NCI-H2171 (cell line): ENCODE results near the gene FRMD4A.

Experiments
- DNase-seq: peaks from one replicate; lab custom pipeline; 2025; lab: John Stamatoyannopoulos, UW

The FRMD4A gene

DNA sequence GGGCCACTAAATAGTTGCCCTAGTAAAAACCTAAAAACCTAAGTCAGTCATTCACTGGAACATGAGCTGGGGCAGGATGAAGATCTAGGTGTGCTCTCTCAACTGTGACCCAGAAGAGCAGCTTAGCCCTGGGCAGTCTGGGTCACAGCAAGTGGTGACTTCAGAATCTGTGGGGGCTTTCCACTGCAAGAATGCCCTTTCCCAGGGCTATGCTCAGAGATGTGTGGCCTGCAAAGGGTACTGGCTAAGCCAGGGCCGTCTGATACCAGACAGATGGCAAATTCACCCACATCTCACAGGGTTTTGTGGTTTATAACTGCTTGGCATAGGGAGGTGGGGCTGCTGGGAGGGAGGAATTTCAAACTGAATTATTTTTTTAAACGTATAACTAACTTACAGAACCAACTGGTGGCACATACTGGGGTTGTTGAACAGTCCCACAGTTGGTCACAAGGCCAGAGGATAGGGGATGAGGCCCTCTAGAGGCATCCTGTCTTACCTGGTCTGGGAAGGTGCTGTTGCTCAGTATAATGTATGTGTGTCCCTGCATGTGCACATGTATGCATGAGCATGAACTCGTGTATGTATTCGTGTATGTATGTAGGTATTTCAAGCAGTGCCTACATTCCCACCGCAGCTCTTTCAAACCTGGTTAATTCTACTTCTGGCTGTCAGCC, 680.7 kb downstream of the FRMD4A start:
- no peak for DNase-seq

DNA sequence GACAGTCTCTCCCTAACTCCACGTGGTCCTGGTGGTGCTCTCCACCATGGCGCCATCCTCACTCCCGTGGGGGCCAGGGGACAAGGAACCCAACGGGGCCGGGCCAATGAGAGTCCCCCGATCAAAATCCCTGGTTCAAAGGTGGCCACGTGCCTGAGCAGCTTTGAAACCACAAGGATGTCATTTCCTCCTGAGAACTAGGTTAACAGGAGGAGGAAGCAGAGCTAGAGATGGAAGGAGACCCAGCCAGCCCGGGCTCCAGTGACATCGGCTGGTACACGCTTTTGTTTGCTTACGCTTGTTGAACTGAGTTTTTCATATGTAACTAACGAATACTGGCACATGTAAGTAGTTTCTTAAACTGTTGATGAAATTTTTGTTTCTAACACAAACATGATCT, 682.3 kb downstream of the FRMD4A start:
- DNase-seq = no peak

DNA sequence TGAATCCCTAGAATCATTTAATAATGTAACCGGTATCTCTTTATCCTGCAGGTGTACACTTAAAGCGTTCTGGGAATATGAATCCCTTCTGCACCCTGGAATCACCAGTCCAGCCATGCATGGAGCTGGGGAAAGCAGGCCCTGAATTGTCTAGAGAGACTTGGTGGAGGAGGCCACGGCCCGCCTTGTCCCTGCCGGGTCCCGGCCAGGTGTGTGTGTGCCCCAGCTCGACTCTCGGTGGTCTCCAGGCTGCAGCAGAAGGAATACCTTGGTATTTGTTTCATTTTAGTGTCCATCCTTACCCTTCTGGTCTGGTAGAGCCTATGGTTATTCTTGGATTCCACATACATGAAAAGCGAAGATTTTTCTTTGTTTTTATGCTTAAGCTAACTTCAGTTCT, 685.9 kb downstream of the FRMD4A start:
- DNase-seq = no peak

DNA sequence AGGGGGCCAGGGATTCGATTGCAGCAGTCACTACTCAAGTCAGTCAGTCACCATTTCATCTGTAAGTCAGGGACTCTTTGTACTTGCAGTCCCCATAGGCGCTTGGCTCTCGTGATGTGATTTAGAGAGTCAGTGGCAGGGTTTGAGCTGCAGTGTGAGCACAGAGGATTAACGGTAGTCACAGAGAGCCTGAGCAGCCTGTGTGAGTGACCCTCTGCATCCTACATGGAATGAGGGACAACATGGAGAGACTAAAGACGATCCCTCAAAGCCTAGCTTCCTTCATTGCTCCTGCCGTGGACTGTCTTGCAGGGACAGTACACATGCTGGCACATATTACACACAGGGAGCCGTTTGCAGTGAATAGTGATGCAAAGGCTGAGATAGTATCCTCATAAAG, 687.7 kb downstream of the FRMD4A start:
- DNase-seq = no peak

DNA sequence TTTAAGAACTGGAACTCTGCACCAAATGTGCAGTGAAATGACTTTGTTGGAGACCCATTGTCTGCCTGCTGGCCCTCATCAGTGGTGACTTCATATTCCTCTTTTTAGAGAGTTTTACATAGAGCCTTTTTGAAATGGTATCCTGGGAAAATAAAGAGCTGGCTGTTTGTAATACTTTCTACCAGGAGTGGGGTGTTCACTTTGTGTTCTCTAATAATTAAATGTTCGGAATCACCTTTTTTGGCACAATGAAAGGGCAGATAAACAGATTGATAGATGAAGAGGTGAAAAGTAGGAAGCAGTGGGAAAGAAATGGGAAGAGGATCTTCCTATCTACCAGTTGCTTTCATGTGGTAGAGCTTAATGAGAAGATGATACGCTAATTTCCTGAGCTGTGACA, 688.4 kb downstream of the FRMD4A start:
- no peak for DNase-seq

DNA sequence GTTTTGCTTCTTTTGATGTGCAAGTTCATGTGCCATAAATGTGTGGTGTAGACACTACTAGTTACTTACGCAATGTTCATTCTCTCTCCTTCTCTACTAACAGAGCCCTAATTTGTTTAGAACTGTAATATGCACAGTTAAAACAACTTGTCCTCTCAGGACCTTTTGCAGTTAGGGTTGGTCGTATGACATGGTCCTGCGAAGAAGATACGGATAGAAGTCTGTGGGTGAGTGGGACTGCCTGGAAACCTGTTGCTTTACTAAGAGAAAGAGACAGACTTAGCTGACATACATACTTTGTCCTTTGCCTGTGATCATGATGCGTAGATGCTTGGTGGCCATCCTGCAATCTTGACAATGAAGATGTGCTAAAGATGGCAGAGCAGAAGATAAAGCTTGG, 692.8 kb downstream of the FRMD4A start:
- DNase-seq = no peak

DNA sequence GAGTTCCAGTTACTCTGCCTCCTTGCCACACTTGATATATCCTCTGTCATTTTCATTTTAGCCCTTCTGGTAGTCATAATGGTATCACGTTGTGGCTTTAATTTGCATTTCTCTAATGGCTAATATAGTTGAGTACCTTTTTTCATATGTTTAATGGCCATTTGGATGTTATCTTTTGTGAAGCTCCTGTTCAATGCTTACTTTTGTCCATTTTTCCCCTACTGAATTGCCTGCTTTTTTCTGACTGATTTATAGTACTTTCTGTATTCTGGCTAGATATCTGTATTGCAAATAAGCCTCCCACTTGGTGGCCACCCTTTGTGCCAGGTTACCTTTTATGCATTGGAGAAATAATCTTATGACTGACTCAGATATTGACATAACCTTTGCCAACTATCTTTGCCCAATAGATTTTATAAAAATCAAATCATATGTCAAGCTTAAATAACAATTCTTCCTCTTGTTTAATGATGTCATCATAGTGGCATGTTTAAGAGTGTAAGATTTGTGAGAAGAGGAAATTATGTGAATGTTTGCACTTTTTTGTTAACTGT, 693.3 kb downstream of the FRMD4A start:
- no peak for DNase-seq

DNA sequence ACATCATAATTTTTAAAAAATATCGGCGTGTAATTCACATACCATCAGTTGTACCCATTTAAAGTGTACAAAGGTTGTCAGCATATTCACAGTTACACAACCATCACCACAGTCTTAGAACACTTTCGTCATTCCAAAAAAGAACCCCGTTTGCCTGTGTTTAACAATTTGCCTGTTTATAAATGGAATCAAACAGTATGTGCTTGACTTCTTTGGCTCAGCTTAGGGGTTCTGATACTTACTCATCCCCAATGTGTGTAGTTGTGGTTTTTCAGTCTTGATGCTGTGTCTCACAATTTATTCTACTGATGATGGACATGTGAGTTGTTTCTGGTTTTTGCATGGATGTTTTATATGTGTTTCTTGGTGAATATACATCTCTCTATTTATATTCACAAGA, 693.9 kb downstream of the FRMD4A start:
- DNase-seq = no peak

DNA sequence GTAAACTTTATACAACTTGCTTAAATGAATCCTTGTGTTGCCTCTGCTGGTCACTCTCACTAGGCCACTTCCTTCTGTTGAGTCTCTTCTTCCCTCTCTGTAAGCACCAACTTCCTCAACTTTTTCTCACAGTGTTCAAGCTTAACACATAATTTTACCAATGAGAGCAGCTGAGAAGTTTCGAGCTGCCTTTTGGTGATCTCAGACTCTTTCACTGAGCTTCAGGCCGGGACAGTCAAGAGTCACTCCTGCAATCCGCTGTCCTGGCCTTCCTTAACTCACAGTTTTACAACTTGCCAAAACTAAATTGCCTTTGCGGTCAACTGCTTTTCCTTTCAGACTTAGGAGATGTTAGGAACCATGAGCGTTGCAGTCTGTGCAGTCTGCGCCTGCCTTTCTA, 696.5 kb downstream of the FRMD4A start:
- no peak for DNase-seq

DNA sequence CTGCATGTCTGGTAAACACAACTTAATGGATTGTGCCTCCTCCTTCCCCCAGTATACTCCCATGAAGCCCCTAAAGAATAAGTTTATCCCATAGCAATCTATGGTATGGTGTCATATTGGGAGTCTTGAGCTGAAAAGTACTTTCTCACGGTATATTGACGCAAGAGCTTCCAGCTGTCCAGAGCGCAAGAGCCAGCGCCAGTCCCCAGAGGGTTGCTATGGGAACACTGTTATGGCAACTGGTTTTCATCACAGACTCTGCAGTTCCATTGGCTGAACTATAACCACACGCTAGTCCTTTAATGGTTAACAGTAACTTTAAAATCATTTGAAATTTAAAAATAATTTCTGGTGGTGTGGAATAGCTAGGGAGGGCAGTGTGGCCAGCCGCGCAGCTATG, 697.0 kb downstream of the FRMD4A start:
- no peak for DNase-seq

DNA sequence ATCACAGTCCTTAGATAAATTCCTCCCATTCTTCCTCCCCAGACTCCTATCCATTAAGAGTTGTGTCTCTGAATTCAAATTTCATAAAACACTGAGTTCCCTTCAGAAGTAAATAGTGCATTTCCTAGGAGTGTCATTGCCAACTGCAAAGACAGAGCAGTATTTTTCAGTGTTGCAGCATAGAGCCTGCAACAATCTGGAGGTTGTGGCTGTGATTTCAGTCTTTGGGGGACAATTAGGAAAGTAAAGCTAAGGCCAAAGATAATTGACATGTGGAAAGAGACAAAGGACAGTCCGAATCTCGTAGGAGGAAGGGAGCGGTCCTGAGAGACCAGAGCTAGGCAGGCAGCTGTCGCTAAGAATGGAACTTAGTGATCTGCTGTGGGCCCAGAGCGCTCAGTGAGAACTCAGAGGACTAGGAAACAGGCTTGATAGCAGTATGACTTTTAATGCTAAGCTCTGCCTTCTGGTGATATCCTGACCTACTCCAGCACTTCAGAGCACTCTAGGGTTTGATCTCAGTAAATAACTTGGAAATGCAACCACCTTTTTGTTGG, 697.8 kb downstream of the FRMD4A start:
- no peak for DNase-seq

DNA sequence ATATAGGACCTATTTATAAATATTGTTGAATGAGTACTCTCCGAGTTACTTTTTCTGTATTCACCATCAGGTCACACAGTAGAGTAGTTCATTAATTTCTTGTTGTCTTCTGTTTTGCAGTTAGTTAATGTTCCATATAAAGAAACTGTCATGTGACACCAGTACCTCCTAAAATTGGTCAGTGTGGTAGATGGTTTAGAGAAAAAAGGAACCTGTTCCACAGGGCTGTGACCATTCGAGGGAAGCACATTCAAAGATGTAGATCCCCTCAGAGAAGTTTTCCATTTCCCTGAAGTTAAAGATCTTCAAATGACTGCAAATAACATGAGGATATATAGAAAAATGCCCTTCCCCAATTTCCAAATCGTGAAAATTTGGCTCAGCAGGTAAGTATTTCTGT, 698.3 kb downstream of the FRMD4A start:
- DNase-seq = no peak

DNA sequence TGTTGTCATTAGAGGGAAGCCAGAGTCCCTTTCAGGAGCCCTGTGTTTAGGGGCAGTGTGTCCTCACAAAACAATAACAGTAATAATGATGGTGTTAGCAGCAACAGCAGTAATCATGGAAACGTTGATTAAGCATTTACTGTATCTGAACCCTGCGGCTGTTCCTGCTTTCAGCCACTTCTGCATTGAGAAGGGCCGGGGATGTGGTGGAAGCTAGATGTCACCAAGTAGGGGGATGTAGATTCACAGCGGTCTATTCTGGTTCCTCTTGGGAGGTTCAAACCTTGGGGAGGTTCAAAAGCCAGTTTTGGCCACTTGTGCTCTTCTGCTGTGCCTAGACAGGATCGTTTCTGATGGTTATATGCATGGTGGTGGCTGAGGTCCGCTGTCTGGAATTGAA, 699.1 kb downstream of the FRMD4A start:
- DNase-seq = no peak

DNA sequence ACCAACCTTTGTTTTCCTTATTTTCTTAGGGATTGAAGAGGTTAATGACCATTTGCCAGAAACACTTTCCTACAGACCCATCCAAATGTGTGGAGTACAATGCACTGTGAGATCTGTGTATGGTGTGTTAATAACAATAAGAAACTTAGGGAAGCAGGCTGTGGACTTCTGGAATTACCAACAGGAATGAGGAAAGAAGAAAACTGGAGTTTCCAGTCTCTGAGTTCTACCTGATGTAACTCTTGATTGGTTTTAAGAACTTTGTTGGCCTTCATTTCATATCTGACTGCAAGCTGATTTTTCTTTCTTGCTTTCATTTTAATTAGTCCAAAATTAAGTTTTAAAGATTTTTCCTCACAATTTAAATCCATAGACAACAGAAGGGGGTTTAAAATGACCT, 700.5 kb downstream of the FRMD4A start:
- no peak for DNase-seq

DNA sequence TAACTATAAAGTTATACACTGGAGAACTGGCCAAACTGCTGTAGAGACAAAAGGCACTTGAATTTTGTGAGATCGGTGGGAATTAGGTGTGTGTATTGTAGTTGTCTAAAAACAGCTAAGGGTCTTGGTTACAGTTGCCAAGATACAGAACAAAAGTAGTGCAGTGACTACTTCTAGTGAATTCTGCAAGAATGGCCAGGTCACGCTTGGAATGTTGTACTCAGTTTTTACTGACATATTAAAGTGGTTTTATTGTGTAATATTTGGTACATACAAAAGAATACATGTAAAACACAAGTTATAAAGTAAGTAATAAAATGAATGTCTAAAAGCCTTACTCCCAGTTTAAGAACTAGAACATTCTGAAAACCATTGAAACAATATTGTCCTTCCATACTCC, 701.6 kb downstream of the FRMD4A start:
- no peak for DNase-seq

DNA sequence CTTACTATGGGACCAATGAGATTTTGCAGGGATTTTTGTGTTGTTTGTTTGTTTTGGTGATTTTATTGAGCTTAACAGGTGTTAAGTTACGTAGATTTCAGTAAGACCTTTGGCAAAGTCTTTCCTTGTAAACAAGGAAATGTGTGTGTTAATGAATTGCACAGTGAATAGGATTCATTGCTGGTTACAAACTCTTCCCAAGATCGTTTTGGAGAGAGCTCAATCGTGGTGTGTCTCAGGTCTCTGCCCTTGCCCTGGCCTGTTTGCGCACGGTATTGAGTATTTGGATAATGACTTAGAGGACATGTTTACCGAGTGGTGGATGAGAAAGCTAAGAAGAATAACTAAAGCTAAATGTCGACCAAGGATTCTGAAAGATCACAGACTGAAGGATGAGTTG, 702.1 kb downstream of the FRMD4A start:
- no peak for DNase-seq

DNA sequence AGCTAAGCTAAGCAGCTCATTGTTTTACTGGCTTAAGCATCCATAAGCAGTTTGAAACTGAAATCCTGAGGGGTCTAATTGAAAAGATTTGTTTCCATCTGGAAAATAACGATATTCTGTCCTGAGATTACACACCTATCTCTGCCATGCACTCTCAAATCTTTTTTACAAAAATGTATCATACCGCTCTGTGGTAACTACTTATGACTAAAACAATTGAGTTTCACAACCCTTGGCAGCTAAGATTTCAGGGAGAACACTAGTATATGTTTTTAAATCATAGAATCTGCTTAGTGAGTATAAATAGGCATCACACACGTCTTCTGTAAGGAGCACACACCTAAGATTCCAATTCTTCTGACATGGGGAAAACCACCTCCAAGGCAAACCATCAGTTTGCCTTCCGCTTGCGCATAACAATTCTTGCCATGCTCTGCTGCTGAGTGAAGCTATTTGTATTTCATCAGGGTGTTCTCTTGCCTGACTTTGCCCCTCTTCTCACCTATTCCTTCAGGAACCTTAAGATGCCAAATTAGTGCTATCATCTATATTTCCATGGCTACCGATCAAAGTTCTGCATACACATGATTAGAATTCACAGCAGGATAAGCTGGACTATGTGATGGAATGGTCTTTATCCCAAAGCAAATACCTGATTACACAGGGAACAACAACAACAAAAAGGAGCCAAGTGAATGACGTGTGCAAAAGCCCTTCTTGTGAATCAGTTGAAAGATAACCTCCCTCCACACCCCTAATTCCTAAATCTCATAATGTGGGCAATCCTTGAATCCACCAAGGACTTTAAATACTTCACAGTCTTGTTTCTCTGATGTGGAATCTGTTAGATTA, 703.0 kb downstream of the FRMD4A start:
- DNase-seq = no peak

DNA sequence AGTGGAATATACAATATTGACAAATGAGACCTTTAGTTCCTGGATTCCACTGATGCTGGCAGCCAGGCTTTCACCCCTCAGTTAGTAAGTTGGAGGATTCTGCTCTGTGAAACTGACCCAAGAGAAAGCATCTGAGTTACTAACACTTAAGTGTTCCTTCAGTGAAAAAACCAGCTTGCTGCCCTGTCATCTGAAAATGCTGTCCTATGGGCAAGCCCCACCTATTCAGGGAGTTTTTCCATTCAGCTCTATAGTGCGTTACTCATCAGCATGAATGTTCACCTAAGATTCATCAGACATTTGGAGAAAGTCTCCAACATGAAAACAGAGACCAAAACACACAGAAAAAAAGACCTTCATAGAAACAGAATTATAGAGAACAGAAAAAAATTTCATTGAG, 706.1 kb downstream of the FRMD4A start:
- DNase-seq = no peak

DNA sequence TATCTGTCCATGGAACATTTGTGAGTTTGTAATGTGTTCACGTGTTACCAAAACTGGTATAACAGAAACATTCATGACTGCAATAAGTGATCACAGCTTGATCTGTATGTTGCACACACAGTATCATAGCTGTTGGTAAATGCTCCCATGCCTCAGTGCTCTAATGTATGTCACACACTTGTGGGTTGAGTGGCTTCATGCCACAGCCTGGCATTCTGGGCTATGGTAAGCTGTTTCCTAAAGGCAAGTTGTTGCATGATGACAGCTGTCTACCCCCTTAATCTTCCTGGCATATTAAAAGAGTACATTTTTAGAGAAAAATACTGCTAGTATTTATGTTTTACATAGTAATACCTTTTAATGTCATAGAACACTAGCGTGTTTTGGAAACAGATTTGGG, 708.8 kb downstream of the FRMD4A start:
- no peak for DNase-seq

DNA sequence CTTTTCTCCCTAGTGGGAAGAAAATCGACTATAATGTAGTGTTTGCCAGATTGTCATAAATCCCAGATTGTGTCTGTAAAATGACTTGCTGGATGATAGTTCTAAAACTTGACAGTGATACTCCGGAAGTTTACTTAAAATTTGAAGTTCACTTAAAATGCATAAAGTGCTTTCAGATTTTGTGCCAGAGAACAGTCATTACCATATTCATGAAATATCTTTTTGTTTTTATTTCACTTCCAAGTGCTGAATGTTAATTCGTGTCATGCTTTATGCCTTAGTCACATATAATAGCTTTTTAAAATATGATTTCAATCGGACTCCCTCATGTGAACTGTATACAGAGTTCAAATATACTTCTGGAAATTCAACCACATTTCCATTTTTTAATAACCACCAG, 713.6 kb downstream of the FRMD4A start:
- no peak for DNase-seq

DNA sequence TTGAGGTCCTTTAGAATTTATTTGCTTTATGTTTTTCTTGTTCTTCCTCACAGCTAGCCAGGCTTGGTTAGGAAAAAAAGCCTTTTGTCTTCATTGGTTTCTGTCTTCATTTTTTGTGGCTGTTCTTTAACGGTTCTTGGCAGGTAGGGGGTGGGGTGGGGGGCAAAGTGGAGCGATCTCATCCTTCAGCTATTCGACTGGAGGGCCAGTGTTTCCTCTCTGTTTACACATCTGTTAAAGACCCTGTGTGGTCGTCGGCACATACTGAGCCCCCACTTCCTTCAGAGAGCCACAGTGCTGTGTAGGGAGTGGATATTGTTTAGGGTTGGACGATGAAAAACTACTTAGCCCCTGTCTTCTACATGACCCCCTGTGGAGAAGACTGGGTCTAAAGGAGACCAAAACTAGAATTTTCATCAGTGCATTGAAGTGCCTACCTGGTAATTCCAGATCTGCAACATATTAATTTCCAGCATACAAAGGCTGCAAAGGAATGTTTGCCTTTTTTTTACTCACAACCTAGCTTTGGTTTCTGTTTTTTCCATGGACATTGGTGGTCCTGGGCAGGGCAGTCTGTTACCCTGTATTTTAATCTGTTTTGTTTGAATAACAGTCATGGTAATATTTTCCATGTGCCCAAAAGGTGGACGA, 714.9 kb downstream of the FRMD4A start:
- no peak for DNase-seq

DNA sequence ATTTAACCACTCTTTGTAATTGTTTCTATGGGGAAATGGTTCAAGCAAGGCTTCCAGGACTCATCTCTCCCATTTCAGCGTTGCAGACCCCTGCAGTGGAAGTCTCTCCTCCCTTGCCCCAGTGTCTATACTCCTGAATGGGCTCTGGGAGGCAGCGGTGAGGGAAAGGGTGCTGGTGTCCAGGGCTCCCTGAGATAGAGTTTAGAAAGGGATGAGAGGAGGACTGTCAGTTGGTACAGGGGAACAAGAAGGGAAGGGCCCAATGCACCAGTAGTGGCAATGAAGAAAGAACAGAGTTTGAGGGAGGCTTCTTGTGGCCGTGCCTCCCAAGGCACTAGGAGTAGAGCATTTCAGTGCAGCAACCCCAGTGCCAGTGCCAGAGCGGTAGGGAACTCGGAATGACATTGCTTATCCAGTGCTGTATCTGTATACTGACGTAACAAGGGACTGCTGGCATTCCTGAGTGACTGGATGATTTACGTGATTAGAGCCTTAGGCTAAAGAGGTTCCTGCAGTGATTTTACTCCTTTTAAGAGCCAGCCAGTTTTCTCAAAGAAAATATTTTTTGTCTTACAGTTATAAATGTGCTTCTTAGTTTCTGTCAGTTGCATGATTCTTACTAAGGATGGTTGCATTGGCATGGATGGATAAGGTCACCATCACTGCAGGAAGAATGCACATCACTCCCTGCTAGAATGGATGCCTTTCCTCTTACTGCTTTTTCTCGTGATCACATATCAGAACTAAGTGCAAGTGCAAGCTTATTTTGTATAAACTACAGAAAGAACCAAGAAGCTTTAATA, 716.0 kb downstream of the FRMD4A start:
- DNase-seq = no peak
